ENCODE results near the gene EGFL7. TPM values are rescaled to one million over a fixed set of nuclear protein-coding genes. Genes with fewer than 3 reads are reported as not detected.

EGFL7 gene
- total RNA-seq, 1 donor from 2014 or later = 7.0 TPM

DNA sequence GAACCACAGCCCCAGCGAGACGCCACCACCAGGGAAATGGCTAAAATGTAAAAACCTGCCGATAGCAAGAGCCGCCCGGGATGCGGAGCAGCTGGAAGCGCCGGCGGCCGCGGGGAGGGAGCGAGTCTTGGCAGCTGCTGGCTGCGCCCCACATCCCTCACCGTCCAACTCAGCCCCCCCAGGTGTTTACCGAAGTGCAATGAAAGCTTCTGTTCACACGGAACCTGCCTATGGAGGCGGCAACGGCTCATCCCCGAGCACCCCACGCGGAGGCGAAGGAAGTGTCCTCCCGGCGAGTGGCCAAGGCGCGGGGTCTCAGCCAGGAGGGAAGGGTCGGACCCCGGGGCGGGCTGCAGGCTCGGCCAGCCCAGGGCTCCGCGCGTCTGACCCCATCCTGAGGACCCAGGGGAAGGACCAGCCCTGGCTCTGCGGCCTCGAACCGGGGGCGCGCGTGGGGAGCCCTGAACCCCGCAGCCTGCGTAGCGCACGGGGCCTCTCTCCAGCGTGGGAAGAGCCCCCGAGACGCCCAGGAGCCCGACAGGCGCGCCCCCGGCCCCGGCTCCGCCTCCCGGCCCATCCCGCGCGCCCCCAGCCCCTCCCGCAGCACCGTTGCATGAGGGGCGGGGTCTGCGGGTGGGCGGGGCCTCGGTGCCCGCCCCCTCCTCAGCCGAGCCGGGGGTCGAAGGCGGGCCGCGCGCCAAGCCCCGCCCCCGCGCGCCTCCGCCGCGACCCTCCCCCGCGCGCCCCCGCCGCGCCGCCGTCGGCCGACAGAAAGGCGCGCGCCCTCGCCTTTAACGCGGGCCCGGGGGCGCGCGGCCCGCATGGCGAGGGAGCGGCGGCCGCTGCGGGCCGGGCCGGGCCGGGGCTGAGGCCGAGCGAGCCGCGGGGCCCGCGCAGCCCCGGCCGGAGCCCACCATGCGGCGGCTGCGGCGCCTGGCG lies 49.3 kb downstream of the EGFL7 start, which contains the start of gene DIPK1B:
DIPK1B (plus strand) TSS at position 822 of the 939 bp plus-strand sequence; CDS start at position 916, 94 bp downstream.
- Mint-ChIP-seq H3K27ac (ENCODE audit: unreplicated experiment) (peak within 1 kb of the TSS; percentile 8), H3K36me3 (ENCODE audit: low read depth) (no peaks in the 10 kb centered on the region), H3K27me3 (ENCODE audit: low read depth) (no peaks in the 10 kb centered on the region), H3K9me3 (ENCODE audit: low read depth) (no peaks in the 10 kb centered on the region), H3K4me3 (ENCODE audit: unreplicated experiment) (peak within 1 kb of the TSS; percentile 59), H3K4me1 (ENCODE audit: low read depth) (peaks cover 11% of the 10 kb centered on the region)
- TF ChIP-seq, protein P1, sequence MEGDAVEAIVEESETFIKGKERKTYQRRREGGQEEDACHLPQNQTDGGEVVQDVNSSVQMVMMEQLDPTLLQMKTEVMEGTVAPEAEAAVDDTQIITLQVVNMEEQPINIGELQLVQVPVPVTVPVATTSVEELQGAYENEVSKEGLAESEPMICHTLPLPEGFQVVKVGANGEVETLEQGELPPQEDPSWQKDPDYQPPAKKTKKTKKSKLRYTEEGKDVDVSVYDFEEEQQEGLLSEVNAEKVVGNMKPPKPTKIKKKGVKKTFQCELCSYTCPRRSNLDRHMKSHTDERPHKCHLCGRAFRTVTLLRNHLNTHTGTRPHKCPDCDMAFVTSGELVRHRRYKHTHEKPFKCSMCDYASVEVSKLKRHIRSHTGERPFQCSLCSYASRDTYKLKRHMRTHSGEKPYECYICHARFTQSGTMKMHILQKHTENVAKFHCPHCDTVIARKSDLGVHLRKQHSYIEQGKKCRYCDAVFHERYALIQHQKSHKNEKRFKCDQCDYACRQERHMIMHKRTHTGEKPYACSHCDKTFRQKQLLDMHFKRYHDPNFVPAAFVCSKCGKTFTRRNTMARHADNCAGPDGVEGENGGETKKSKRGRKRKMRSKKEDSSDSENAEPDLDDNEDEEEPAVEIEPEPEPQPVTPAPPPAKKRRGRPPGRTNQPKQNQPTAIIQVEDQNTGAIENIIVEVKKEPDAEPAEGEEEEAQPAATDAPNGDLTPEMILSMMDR (IDR thresholded peaks at IDR 0.05) = peak; percentile 15
- no peak for DNase-seq (ENCODE audit: low spot score)

DNA sequence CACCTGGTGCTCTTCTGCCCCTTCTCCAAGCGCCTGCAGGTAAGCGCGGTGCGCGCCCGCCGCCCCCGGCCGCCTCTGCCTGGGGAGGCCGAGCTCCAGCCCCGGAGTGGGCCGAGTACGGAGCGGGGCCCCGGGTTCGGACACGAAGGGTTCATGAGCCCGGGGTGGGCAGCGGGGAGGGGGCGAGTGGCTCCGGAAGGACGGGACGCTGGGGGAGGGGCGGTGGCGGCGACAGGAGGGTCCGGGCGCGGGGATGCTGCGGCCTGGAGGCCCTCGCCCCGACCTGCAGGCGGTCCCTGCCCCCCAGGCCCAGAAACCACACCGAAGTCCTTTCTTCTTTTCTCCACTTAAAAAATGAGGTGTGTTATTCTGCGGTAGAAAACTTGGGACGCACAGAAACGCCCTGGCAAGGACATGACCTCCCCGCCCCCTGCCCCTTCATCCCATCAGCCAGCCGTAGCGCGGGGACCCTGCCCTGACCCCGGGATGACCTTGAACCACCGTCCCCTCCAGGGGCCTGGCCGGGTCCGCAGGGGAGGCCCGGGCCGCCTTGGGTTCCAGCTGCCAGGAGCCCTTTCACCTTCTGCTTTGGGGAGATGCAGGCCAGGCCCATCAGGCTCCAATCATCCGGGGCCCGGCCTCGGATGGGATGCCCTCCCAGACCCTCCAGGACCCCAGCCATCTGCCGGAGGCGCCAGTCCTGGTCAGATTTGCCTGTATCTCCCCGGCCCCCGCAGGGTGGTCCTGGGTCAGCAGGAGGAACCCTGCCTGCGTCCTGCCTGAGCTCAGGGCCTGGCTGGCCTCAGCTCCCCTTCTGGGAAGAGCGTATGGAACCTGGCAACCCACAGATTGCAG lies 50.2 kb downstream of the EGFL7 start:
- Mint-ChIP-seq H3K4me3 (ENCODE audit: unreplicated experiment) (peak overlapping the region; percentile 56), H3K27ac (ENCODE audit: unreplicated experiment) (no peak overlapping the region), H3K4me1 (ENCODE audit: low read depth) (peaks cover 11% of the 10 kb centered on the region), H3K27me3 (ENCODE audit: low read depth) (no peaks in the 10 kb centered on the region), H3K9me3 (ENCODE audit: low read depth) (no peaks in the 10 kb centered on the region), H3K36me3 (ENCODE audit: low read depth) (no peaks in the 10 kb centered on the region)
- no peak for DNase-seq (ENCODE audit: low spot score)
- TF ChIP-seq, protein P1 (IDR thresholded peaks at IDR 0.05) = no peak

DNA sequence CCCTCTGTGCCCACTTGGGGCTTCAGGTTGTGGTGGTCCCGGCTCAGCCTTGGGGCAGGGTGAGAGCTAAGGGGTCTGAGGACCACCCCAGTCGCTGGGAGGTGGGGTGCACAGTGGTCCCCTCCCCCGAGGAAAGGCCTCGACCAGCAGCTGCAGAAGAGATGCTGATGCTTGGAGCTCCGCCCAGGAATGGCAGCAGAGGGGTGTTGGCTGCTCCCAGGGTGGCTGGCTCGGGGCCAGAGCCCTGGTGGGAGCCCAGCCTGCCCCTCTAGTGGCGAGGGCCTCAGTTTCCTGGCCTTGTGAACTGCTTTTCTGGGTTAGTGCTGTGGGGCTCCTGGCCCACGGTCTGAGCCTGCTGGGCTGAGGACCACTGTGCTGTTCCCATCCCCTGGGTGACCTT lies 50.8 kb downstream of the EGFL7 start:
- Mint-ChIP-seq H3K27me3 (ENCODE audit: low read depth) (no peaks in the 10 kb centered on the region), H3K36me3 (ENCODE audit: low read depth) (no peaks in the 10 kb centered on the region), H3K4me1 (ENCODE audit: low read depth) (peaks cover 11% of the 10 kb centered on the region), H3K9me3 (ENCODE audit: low read depth) (no peaks in the 10 kb centered on the region), H3K27ac (ENCODE audit: unreplicated experiment) (no peak overlapping the region), H3K4me3 (ENCODE audit: unreplicated experiment) (peak overlapping the region; percentile 56)
- no peak for DNase-seq (ENCODE audit: low spot score)
- TF ChIP-seq, protein P1 (IDR thresholded peaks at IDR 0.05) = no peak

DNA sequence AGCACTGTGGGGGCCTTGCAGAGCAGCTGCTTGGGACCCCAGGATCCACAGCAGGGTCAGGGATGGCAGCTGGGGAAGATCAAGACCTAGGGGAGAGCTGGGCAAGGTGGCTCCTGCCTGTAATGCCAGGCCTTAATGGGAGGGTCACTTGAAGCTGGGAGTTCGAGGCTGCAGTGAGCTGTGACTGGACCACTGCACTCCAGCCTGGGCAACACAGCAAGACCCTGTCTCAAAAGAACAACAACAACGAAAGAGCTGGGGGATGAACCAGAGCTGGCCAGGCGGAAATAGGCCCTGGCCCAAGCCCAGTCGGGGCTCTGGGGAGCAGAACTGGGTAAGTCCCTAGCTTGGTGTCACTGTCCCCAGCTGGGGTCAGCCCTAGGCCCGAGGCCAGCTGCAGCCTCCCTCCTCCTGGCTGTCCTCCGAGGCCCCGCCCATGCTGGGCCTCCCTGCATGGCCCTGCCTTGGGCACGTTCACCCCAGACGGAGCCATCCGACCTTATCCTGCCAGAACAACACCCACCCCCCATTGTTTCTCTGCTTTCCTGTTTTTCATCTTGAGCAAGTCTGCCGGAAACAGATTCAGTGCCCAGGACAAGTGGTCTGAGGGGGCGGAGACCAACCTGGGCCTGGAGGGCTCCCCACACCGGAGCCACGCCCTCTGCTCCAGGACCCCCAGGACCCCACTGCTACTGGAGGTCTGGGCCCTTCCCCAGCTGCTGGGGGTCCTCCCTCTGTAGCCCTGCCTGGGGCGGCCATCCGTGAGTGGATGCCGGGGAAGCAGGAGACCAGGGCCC lies 51.6 kb downstream of the EGFL7 start:
- DNase-seq (ENCODE audit: low spot score) = no peak
- TF ChIP-seq, protein P1 (IDR thresholded peaks at IDR 0.05) = no peak
- H3K4me3 Mint-ChIP-seq (ENCODE audit: unreplicated experiment) = no peak overlapping the region
- no peaks in the 10 kb centered on the region for H3K27me3 Mint-ChIP-seq (ENCODE audit: low read depth)
- H3K4me1 Mint-ChIP-seq (ENCODE audit: low read depth) = peaks cover 11% of the 10 kb centered on the region
- no peaks in the 10 kb centered on the region for H3K9me3 Mint-ChIP-seq (ENCODE audit: low read depth)
- no peaks in the 10 kb centered on the region for H3K36me3 Mint-ChIP-seq (ENCODE audit: low read depth)
- no peak overlapping the region for H3K27ac Mint-ChIP-seq (ENCODE audit: unreplicated experiment)
